ENCODE data around the gene CLEC16A. TPM values are rescaled to one million over a fixed set of nuclear protein-coding genes. Genes with fewer than 3 reads are reported as not detected.

CLEC16A gene
- total RNA-seq, 1 donor from 2014 or later, result 57.6 TPM

DNA sequence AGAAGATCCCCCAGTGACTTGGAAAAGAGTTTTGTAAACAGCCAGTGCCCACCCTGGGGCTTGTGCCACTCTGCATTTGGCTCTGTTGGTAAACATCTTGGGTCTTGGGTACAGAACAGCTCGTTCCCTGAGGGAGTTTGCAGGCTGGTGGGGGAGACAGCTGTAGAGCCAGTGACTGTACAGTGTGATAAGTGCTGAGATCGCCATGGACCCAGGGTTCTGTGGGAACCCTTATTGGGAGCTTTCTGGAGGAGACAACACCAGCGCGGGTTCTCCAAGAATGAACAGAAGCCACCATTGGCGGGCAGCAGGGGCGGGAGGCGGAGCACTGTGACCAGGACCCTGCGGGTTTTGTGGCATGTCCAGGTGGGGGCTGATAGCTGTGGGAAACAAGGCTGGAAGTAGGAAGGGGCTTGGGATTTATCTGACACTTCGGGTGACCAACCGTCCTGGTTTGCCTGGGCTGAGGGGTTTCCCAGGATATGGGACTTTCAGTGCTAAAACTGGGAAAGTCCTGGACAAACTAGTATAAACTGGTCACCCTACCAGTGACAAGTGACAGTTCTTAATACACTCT is 2.9 kb downstream of the CLEC16A start:
- H3K4me3 Mint-ChIP-seq, result peak overlapping the region; percentile 44
- CTCF ChIA-PET, result no interaction called here

DNA sequence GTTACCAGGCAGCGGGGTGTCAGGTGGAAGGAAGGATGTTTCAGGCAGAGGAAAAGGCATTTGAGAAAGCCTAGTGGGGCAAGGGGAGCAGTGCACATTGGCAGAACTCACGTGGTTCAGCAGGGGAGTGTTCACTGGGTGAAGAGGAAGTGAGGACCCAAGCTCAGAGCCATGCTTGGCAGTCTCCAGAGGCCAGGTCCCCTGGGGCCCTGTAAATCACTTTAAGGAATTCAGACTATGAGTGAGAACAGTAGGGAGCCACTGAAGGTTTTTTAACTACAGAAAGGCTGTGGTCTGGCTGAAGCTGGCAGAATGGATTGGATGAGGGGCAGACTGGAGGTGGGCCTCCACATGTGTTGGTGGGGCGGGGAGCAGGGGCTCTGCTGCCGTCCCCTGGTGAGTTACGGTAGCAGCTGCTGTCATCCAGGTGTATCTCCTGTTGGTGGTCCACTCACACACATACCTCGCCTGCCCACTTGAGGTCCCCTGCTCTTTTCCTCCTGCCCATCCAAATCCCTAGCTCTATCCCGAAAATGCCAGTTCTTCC is 5.1 kb downstream of the CLEC16A start:
- DNase-seq, result peak; percentile 74
- H3K4me3 Mint-ChIP-seq, result peak overlapping the region; percentile 75
- H3K27me3 Mint-ChIP-seq, result no peaks in the 10 kb centered on the region
- TF ChIP-seq, protein P1, sequence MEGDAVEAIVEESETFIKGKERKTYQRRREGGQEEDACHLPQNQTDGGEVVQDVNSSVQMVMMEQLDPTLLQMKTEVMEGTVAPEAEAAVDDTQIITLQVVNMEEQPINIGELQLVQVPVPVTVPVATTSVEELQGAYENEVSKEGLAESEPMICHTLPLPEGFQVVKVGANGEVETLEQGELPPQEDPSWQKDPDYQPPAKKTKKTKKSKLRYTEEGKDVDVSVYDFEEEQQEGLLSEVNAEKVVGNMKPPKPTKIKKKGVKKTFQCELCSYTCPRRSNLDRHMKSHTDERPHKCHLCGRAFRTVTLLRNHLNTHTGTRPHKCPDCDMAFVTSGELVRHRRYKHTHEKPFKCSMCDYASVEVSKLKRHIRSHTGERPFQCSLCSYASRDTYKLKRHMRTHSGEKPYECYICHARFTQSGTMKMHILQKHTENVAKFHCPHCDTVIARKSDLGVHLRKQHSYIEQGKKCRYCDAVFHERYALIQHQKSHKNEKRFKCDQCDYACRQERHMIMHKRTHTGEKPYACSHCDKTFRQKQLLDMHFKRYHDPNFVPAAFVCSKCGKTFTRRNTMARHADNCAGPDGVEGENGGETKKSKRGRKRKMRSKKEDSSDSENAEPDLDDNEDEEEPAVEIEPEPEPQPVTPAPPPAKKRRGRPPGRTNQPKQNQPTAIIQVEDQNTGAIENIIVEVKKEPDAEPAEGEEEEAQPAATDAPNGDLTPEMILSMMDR (IDR thresholded peaks at IDR 0.05), result no peak
- H3K4me1 Mint-ChIP-seq, result peaks cover 70% of the 10 kb centered on the region
- peak; percentile 95 for ATAC-seq (ENCODE audit: low read depth)
- ChIA-PET CTCF (interaction anchor here (0.5 to 4.3 kb wide), 12 partner anchors 8 to 741 kb away, joined by 3 to 19 read pairs (median 4); partner anchors contain the start of gene CIITA), POLR2A (interaction anchor here (0.6 to 4.2 kb wide), 17 partner anchors 8 to 305 kb away, joined by 3 to 35 read pairs (median 4); partner anchors contain the start of genes CIITA, NUBP1 and SOCS1)
- no peaks in the 10 kb centered on the region for H3K9me3 Mint-ChIP-seq
- intact Hi-C loops (cut with micrococcal nuclease), result loop anchor here (1.0 to 10.0 kb wide), 6 partner anchors 16 to 1855 kb away; partner anchors contain the start of genes CPPED1, GSPT1 and ZC3H7A
- H3K36me3 Mint-ChIP-seq (ENCODE audit: low read depth), result peaks cover 4% of the 10 kb centered on the region
- peak overlapping the region; percentile 94 for H3K27ac Mint-ChIP-seq

More for the DNA sequence above, 2.9 kb downstream of the CLEC16A start:
- Mint-ChIP-seq H3K4me1 (peaks cover 79% of the 10 kb centered on the region), H3K27me3 (no peaks in the 10 kb centered on the region), H3K36me3 (ENCODE audit: low read depth) (peaks cover 4% of the 10 kb centered on the region), H3K27ac (peak overlapping the region; percentile 72), H3K9me3 (no peaks in the 10 kb centered on the region)
- ATAC-seq (ENCODE audit: low read depth) (no peak), DNase-seq (no peak)
- intact Hi-C loops (cut with micrococcal nuclease), result loop anchor here (5.0 to 10.0 kb wide), 4 partner anchors 652 to 1858 kb away; partner anchors contain the start of genes CPPED1, GSPT1 and ZC3H7A
- TF ChIP-seq, protein P1 (IDR thresholded peaks at IDR 0.05), result no peak
- POLR2A ChIA-PET, result interaction anchor here (1.1 to 4.2 kb wide), 4 partner anchors 16 to 308 kb away, joined by 4 to 35 read pairs (median 18); partner anchors contain the start of gene SOCS1

DNA sequence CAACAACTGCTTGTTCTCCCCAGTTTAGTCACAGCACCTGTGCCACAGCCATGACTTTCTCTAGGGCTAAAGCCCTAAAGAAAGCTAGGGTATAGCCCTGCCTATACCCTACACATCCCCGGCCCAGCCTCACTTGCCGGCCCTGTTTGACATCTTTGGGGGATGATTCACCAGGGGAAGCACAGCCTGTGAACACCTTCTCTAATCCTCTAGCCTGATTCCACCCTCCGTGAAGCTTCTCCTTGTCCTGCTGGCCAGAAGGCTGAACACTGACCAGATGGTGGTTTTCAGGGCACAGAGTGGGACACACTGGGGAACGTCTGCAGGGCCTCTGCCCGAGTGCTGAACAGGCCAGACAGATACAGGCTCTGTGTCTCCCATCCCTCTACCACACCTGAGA is 6.0 kb downstream of the CLEC16A start:
- intact Hi-C loops (cut with micrococcal nuclease), result no loop called here

DNA sequence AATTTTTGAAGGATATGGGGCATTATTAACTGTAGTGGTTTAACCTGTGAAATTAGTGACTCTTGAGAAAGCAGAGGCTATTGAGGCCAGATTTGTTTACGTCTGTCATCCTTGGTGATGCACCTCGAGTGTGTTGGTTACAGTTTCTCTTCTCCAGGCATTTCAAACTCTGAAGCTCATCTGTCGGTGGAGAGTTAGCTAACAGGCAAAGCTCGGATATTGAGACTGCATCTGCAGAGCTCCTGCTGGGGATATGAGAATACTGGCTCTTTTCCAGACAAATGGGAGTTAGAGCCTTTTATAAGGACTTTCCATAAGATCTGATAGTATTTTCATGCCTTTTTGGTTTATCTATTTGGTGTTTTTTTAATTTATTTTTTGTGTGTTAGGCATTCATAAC is 6.7 kb downstream of the CLEC16A start:
- Mint-ChIP-seq H3K27me3 (no peaks in the 10 kb centered on the region), H3K27ac (no peak overlapping the region), H3K36me3 (ENCODE audit: low read depth) (peaks cover 4% of the 10 kb centered on the region), H3K4me3 (no peak overlapping the region), H3K9me3 (no peaks in the 10 kb centered on the region), H3K4me1 (peaks cover 70% of the 10 kb centered on the region)
- DNase-seq (no peak), ATAC-seq (ENCODE audit: low read depth) (no peak)
- POLR2A ChIA-PET, result interaction anchor here (3.3 to 4.2 kb wide), 2 partner anchors 13 to 304 kb away, joined by 20 to 35 read pairs; partner anchors contain the start of gene SOCS1
- TF ChIP-seq, protein P1 (IDR thresholded peaks at IDR 0.05), result no peak
- CTCF ChIA-PET, result interaction anchor here (0.7 to 4.3 kb wide), 6 partner anchors 12 to 456 kb away, joined by 3 to 19 read pairs (median 6); no protein-coding TSS in a partner anchor
- intact Hi-C loops (cut with micrococcal nuclease), result no loop called here

More for the DNA sequence above, 6.0 kb downstream of the CLEC16A start:
- CTCF ChIA-PET, result interaction anchor here (0.5 to 4.3 kb wide), 6 partner anchors 13 to 457 kb away, joined by 3 to 19 read pairs (median 6); no protein-coding TSS in a partner anchor
- H3K4me3 Mint-ChIP-seq, result no peak overlapping the region
- H3K27ac Mint-ChIP-seq, result peak overlapping the region; percentile 94
- H3K27me3 Mint-ChIP-seq, result no peaks in the 10 kb centered on the region
- H3K4me1 Mint-ChIP-seq, result peaks cover 71% of the 10 kb centered on the region
- ATAC-seq (ENCODE audit: low read depth), result no peak
- no peak for DNase-seq
- TF ChIP-seq, protein P1 (IDR thresholded peaks at IDR 0.05), result no peak
- POLR2A ChIA-PET, result interaction anchor here (0.6 to 4.2 kb wide), 8 partner anchors 12 to 765 kb away, joined by 3 to 35 read pairs (median 6); partner anchors contain the start of genes NUBP1 and SOCS1
- H3K9me3 Mint-ChIP-seq, result no peaks in the 10 kb centered on the region
- H3K36me3 Mint-ChIP-seq (ENCODE audit: low read depth), result peaks cover 4% of the 10 kb centered on the region
